ENCODE measurements around the gene FAM221A.

The FAM221A gene, protein sequence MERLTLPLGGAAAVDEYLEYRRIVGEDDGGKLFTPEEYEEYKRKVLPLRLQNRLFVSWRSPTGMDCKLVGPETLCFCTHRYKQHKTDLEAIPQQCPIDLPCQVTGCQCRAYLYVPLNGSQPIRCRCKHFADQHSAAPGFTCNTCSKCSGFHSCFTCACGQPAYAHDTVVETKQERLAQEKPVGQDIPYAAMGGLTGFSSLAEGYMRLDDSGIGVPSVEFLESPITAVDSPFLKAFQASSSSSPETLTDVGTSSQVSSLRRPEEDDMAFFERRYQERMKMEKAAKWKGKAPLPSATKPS

DNA sequence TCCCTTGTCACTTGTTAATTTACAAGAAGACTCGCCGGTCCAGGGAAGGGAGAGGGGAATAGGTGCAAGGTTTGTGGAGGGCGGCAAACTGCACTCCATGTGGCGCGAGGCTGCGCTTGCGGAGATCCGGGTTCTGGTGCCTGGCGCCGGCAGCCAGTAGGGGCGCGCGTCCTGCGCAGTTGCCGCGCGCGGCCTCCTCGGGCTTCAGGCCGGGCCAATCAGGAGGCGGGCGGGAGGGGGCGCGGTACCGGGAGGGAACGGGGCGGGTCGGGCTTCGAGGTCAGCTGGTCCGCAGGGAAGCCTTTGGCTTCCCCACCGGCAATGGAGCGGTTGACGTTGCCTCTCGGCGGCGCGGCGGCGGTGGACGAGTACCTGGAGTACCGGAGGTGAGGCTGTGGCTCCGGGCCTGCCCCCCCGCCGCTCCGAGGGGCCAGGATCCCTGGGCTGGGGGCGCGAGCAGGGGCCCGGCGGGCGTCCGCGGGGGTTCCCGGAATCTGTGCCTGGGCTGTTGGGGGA, at the start of gene FAM221A:
FAM221A (plus strand) TSS at position 302 of the 516 bp plus-strand sequence; CDS start at position 322, 20 bp downstream.
- peaks cover 14% of the 10 kb centered on the region for H3K4me1 ChIP-seq (ENCODE audit: control insufficient read depth, insufficient read depth, low read length)
- H3K27me3 ChIP-seq (ENCODE audit: control insufficient read depth, insufficient read depth, low read length): no peaks in the 10 kb centered on the region

DNA sequence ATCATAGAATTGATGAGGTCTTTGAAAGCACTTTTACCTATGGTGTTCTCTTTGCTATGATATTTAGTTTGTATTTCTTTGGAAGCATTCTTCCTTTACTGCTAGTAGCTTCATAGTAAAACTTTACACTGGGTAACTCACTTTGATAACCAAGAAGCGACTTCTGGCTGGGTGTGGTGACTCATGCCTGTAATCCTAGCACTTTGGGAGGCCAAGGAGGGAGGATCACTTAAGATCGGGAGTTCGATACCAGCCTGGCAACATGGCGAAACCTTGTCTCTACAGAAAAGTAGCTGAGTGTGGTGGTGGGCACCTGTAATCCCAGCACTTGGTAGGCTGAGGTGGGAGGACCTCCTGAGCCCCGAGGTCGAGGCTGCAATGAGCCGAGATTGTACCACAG, 46.6 kb upstream of the FAM221A start:
- Histone ChIP-seq H3K27me3 (ENCODE audit: control insufficient read depth, insufficient read depth, low read length) (no peaks in the 10 kb centered on the region), H3K4me1 (ENCODE audit: control insufficient read depth, insufficient read depth, low read length) (no peaks in the 10 kb centered on the region), H3K4me3 (ENCODE audit: low read length) (no peak overlapping the region), H3K9me3 (ENCODE audit: control insufficient read depth, low read length) (no peaks in the 10 kb centered on the region), H3K36me3 (ENCODE audit: control insufficient read depth, insufficient read depth, low read length) (no peaks in the 10 kb centered on the region), H3K9ac (ENCODE audit: low read length) (no peak overlapping the region)

More for the DNA sequence above, at the start of gene FAM221A:
- no peaks in the 10 kb centered on the region for H3K9me3 ChIP-seq (ENCODE audit: control insufficient read depth, low read length)
- no peaks in the 10 kb centered on the region for H3K36me3 ChIP-seq (ENCODE audit: control insufficient read depth, insufficient read depth, low read length)
- peak within 1 kb of the TSS; percentile 99 for H3K9ac ChIP-seq (ENCODE audit: low read length)
- peak within 1 kb of the TSS; percentile 100 for H3K4me3 ChIP-seq (ENCODE audit: low read length)

DNA sequence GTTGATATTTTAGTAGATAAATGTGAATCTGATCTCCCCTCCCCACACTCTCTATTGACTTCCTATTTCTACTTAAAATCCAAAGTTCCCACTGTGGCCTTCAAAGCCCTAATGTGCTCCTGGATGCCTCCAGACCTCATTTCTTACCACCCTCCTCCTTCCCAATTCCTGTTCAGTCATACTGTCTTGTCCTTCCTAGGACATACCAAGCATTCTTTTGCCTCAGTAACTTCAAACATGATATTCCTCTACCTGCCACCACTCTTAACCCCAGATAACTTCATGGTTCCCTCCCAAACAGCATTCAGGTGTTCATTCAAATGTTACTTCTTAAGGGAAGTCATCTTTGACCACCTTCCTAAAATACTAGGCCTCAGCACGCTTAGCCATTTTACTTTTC, 34.2 kb upstream of the FAM221A start:
- Histone ChIP-seq H3K9ac (ENCODE audit: low read length) (no peak overlapping the region), H3K4me3 (ENCODE audit: low read length) (no peak overlapping the region), H3K27me3 (ENCODE audit: control insufficient read depth, insufficient read depth, low read length) (no peaks in the 10 kb centered on the region), H3K4me1 (ENCODE audit: control insufficient read depth, insufficient read depth, low read length) (no peaks in the 10 kb centered on the region), H3K36me3 (ENCODE audit: control insufficient read depth, insufficient read depth, low read length) (no peaks in the 10 kb centered on the region), H3K9me3 (ENCODE audit: control insufficient read depth, low read length) (no peaks in the 10 kb centered on the region)

DNA sequence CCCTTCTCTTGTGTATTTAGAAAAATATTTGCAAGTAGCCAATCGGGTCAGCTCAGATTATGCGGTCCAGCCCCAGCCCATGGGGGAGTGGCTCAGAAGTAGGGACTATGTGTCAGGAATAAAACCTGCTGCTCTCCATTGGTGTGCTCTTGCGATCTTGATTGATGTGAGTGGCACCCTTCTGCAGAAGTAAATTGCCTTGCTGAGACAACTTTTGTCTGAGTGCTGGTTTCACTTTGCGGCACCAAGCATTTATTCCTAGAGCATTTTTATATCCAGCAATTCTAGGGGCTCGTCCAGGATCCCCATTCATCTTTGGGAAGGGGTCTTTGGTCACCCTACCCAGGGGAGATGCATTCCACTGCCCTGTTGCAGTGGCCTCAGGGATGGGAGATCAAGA, 26.1 kb upstream of the FAM221A start:
- Histone ChIP-seq H3K27me3 (ENCODE audit: control insufficient read depth, insufficient read depth, low read length) (no peaks in the 10 kb centered on the region), H3K4me3 (ENCODE audit: low read length) (no peak overlapping the region), H3K9me3 (ENCODE audit: control insufficient read depth, low read length) (no peaks in the 10 kb centered on the region), H3K36me3 (ENCODE audit: control insufficient read depth, insufficient read depth, low read length) (no peaks in the 10 kb centered on the region), H3K9ac (ENCODE audit: low read length) (no peak overlapping the region), H3K4me1 (ENCODE audit: control insufficient read depth, insufficient read depth, low read length) (no peaks in the 10 kb centered on the region)

DNA sequence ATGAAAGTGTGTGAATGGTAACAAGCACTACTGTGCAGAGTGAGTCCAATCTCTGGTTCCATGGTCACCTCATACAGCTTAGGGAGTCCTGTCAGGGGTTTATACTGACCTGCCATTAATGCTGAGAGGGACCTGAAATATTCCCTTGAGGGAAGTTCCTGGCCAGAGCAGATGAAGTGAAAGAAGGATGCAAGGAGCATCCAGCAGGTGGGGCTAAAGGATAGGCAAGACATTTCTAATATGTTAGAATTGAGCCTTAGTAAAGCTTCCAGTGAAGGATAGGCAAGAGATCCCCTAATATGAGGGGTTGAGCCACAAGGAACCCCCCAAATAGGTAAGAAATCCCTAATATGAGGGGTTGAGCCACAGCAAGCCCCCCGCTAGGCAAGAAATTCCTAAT, 25.5 kb upstream of the FAM221A start:
- H3K9me3 ChIP-seq (ENCODE audit: control insufficient read depth, low read length): no peaks in the 10 kb centered on the region
- no peak overlapping the region for H3K9ac ChIP-seq (ENCODE audit: low read length)
- H3K27me3 ChIP-seq (ENCODE audit: control insufficient read depth, insufficient read depth, low read length): no peaks in the 10 kb centered on the region
- H3K36me3 ChIP-seq (ENCODE audit: control insufficient read depth, insufficient read depth, low read length): no peaks in the 10 kb centered on the region
- H3K4me3 ChIP-seq (ENCODE audit: low read length): no peak overlapping the region
- no peaks in the 10 kb centered on the region for H3K4me1 ChIP-seq (ENCODE audit: control insufficient read depth, insufficient read depth, low read length)

DNA sequence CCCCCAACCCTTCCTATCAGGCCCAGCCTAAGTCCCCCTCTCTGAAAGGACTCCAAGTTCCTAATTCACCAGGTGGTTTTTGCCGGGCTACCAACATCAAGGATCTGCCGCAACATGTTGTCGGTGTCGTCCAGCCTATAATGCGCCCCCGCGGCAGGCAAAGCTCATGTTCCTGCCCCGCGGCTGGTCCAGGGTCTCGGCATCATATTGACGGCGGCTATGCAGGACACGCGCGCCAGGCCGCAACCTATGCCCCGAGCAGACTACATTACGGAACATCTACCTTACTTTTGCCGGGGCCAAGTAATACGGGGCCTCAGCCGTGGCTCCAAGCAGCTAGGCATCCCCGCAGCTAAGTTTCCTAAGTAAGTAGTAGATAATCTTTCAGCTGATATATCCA, 24.6 kb upstream of the FAM221A start:
- Histone ChIP-seq H3K4me3 (ENCODE audit: low read length) (no peak overlapping the region), H3K27me3 (ENCODE audit: control insufficient read depth, insufficient read depth, low read length) (no peaks in the 10 kb centered on the region), H3K36me3 (ENCODE audit: control insufficient read depth, insufficient read depth, low read length) (no peaks in the 10 kb centered on the region), H3K4me1 (ENCODE audit: control insufficient read depth, insufficient read depth, low read length) (no peaks in the 10 kb centered on the region), H3K9ac (ENCODE audit: low read length) (no peak overlapping the region), H3K9me3 (ENCODE audit: control insufficient read depth, low read length) (no peaks in the 10 kb centered on the region)

DNA sequence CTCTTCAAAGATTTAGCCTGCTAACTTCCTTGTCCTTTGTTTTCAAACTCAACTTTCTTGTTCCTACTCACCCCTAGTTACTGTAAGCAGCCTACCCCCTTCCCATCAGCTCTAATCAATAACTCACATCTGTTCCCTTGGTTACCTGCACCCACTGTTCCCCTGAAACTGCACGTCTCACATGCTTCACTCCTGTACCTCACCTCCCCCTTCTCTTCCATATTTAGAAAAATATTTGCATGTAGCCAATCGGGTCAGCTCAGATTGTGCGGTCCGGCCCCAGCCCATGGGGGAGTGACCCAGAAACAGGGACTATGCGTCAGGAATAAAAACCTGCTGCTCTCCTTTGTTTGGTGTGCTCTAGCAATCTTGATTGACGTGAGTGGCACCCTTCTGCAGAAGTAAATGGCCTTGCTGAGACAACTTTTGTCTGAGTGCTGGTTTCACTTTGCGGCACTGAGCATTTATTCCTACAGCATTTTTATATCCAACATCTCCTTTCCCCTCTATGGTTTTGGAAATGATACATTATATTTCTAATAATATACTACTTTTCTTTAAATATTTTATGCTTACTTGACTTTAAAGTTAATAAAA, 21.1 kb upstream of the FAM221A start:
- Histone ChIP-seq H3K4me1 (ENCODE audit: control insufficient read depth, insufficient read depth, low read length) (no peaks in the 10 kb centered on the region), H3K27me3 (ENCODE audit: control insufficient read depth, insufficient read depth, low read length) (no peaks in the 10 kb centered on the region), H3K9me3 (ENCODE audit: control insufficient read depth, low read length) (no peaks in the 10 kb centered on the region), H3K36me3 (ENCODE audit: control insufficient read depth, insufficient read depth, low read length) (no peaks in the 10 kb centered on the region), H3K4me3 (ENCODE audit: low read length) (no peak overlapping the region), H3K9ac (ENCODE audit: low read length) (no peak overlapping the region)

DNA sequence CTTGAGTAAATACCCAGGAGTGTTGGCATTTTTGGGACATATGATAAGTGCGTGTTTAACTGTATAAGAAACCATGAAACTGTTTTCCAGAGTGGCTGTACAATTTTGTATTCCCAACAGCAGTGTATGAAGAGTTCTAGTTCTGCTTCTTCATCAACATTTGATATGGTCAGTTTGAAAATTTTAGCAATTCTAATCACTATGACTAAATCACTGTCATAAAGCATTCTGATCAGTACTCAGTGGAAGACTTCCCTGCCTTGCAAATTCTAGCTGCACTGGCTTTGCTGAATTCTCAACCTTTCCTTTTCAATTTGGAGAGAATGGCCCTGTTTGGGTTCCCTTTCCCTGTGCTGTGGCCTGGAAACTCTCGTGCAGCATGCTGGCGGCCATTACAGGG, 18.6 kb upstream of the FAM221A start:
- Histone ChIP-seq H3K4me1 (ENCODE audit: control insufficient read depth, insufficient read depth, low read length) (no peaks in the 10 kb centered on the region), H3K36me3 (ENCODE audit: control insufficient read depth, insufficient read depth, low read length) (no peaks in the 10 kb centered on the region), H3K9me3 (ENCODE audit: control insufficient read depth, low read length) (no peaks in the 10 kb centered on the region), H3K4me3 (ENCODE audit: low read length) (no peak overlapping the region), H3K27me3 (ENCODE audit: control insufficient read depth, insufficient read depth, low read length) (no peaks in the 10 kb centered on the region), H3K9ac (ENCODE audit: low read length) (no peak overlapping the region)

DNA sequence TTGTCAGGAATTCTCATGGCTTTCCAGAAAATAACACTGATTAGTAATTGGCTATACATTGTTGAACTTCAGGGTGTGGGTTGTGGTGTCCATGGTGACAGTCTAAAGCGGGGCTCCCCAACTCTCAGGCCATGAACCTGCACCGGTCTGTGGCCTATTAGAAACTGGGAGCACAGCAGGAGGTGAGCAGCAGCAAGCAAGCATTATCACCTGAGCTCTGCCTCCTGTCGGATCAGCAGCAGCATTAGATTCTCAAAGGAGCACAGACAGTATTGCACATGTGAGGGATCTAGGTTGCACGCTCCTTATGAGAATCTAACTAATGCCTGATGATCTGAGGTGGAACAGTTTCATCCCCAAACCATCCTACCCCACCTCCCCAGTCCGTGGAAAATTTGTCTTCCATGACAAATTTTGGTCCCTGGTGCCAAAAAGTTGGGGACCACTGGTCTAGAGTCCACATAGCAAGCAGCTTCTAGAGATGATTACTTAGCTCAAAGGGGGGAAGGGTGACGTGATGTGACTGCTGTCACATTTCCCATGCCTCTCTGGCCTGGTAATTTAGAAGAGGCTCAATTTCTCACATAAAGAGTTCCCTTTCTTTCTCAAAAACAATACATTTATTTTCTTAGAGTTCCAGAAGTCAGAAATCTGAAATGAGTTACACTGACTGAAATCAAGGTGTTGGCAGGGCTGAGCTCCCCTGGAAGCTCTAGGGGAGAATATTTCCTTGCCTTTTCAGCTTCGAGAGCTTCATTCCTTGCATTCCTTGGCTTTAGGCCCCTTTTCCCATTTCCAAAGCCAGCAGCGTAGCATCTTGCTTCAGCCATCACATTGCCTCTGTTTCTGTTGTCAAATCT, 17.6 kb upstream of the FAM221A start:
- no peaks in the 10 kb centered on the region for H3K36me3 ChIP-seq (ENCODE audit: control insufficient read depth, insufficient read depth, low read length)
- no peak overlapping the region for H3K4me3 ChIP-seq (ENCODE audit: low read length)
- no peak overlapping the region for H3K9ac ChIP-seq (ENCODE audit: low read length)
- no peaks in the 10 kb centered on the region for H3K9me3 ChIP-seq (ENCODE audit: control insufficient read depth, low read length)
- H3K4me1 ChIP-seq (ENCODE audit: control insufficient read depth, insufficient read depth, low read length): no peaks in the 10 kb centered on the region
- no peaks in the 10 kb centered on the region for H3K27me3 ChIP-seq (ENCODE audit: control insufficient read depth, insufficient read depth, low read length)

DNA sequence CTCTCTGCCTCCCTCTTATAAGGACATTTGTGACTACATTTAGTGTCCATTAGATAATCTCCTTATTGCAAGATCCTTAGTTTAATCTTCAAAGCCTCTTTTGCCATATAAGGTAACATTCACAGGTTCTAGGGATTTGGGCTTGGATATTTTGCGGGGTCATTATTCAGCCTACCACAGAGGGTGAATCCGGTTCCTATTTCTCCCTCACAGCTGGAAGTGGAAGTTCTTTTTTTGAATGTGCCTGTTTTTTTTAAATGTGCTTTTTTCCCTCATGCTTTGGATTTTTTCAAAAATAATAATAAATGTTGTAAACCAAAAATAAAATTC, 17.1 kb upstream of the FAM221A start:
- no peaks in the 10 kb centered on the region for H3K4me1 ChIP-seq (ENCODE audit: control insufficient read depth, insufficient read depth, low read length)
- H3K9ac ChIP-seq (ENCODE audit: low read length): no peak overlapping the region
- no peak overlapping the region for H3K4me3 ChIP-seq (ENCODE audit: low read length)
- no peaks in the 10 kb centered on the region for H3K9me3 ChIP-seq (ENCODE audit: control insufficient read depth, low read length)
- H3K27me3 ChIP-seq (ENCODE audit: control insufficient read depth, insufficient read depth, low read length): no peaks in the 10 kb centered on the region
- H3K36me3 ChIP-seq (ENCODE audit: control insufficient read depth, insufficient read depth, low read length): no peaks in the 10 kb centered on the region

DNA sequence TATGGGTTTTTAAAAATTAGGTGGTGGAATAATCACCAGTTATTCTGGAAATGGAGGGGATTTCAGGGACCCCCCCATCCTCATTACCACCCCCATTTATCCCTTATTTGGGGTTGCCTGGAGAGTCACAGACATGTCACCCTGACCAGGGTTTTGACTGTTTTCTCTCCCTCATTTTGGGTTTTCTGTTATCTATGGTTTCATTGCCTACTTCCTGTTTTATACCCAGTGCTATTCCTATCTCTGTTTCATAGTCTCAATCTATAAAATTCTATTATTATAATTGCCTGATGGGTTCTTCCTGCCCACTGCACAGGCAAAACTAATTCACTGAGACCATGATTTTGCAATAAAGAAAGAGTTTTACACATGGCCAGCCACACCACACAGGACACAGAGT, 15.9 kb upstream of the FAM221A start:
- no peaks in the 10 kb centered on the region for H3K27me3 ChIP-seq (ENCODE audit: control insufficient read depth, insufficient read depth, low read length)
- no peaks in the 10 kb centered on the region for H3K4me1 ChIP-seq (ENCODE audit: control insufficient read depth, insufficient read depth, low read length)

DNA sequence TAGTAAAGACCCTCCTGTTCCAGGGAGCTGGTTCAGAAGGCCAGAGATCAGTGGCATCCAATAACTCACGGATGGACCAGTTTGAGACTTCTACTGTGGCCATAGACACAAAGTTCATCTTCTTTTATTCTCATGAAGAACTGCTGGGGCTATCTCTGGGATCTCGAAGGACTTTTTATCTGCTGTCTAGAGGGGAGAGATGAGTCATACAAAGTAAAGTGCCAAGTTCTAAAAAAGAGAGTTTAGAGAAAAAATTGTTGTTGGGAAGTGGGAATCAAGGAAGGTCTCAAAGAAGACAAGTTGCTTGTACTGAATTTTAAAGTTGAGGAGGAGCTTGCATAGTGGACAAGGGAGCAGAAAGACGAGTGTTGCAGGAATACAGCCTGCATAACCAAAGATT, 8.0 kb upstream of the FAM221A start:
- no peaks in the 10 kb centered on the region for H3K4me1 ChIP-seq (ENCODE audit: control insufficient read depth, insufficient read depth, low read length)
- no peaks in the 10 kb centered on the region for H3K27me3 ChIP-seq (ENCODE audit: control insufficient read depth, insufficient read depth, low read length)
- H3K36me3 ChIP-seq (ENCODE audit: control insufficient read depth, insufficient read depth, low read length): no peaks in the 10 kb centered on the region
- H3K4me3 ChIP-seq (ENCODE audit: low read length): no peak overlapping the region
- H3K9me3 ChIP-seq (ENCODE audit: control insufficient read depth, low read length): no peaks in the 10 kb centered on the region
- no peak overlapping the region for H3K9ac ChIP-seq (ENCODE audit: low read length)

More for the DNA sequence above, 15.9 kb upstream of the FAM221A start:
- Histone ChIP-seq H3K36me3 (ENCODE audit: control insufficient read depth, insufficient read depth, low read length) (no peaks in the 10 kb centered on the region), H3K4me3 (ENCODE audit: low read length) (no peak overlapping the region), H3K9me3 (ENCODE audit: control insufficient read depth, low read length) (no peaks in the 10 kb centered on the region), H3K9ac (ENCODE audit: low read length) (no peak overlapping the region)
